Coronary artery (tissue), 2 donors: ENCODE data around the gene RADIL.

ENCODE experiments used
- DNase-seq: peaks from one replicate; pipeline ENCODE4 v3.0.0-alpha.2; 2017; ENCODE audit warnings: low spot score
- H3K27ac ChIP-seq, 2 donors: fragments of 200-600 bp; sonication (generic); one replicate each; pipeline ENCODE4 v1.5.1; 2016 to 2019
- H3K4me3 ChIP-seq: fragments of 200-600 bp; sonication (generic); 2 replicates; pipeline ENCODE4 v1.5.1; 2016; ENCODE audit warnings: mild to moderate bottlenecking, moderate library complexity
- TF ChIP-seq, protein P1 (sequence below): fragments of 200-600 bp; sonication (generic); IDR thresholded peaks from one replicate; pipeline ENCODE4 v1.5.1; 2019; ENCODE audit warnings: antibody characterized with exemption

The RADIL gene

DNA sequence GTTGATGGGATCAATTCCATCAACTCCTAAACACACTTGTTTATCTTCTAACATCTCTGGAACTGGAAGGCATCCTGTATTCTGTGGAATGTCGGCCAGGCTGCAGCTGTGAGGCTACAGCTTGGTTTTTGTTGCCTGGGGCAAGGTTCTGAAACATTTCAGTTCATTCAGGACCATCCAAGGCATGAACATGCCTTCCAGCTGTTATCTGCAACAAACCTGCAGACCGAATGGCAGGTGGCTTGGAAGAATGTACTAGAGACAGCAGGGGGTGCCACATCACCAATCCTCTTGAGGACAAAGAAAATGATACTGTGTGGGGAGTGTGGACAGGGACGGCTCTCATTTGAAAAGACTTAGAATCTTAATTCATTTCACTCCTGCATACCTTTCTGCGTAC, 34.1 kb downstream of the RADIL start:
- DNase-seq: no peak
- no peak overlapping the region for H3K27ac ChIP-seq
- TF ChIP-seq, protein P1, sequence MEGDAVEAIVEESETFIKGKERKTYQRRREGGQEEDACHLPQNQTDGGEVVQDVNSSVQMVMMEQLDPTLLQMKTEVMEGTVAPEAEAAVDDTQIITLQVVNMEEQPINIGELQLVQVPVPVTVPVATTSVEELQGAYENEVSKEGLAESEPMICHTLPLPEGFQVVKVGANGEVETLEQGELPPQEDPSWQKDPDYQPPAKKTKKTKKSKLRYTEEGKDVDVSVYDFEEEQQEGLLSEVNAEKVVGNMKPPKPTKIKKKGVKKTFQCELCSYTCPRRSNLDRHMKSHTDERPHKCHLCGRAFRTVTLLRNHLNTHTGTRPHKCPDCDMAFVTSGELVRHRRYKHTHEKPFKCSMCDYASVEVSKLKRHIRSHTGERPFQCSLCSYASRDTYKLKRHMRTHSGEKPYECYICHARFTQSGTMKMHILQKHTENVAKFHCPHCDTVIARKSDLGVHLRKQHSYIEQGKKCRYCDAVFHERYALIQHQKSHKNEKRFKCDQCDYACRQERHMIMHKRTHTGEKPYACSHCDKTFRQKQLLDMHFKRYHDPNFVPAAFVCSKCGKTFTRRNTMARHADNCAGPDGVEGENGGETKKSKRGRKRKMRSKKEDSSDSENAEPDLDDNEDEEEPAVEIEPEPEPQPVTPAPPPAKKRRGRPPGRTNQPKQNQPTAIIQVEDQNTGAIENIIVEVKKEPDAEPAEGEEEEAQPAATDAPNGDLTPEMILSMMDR: no peak
- H3K4me3 ChIP-seq: no peak overlapping the region

DNA sequence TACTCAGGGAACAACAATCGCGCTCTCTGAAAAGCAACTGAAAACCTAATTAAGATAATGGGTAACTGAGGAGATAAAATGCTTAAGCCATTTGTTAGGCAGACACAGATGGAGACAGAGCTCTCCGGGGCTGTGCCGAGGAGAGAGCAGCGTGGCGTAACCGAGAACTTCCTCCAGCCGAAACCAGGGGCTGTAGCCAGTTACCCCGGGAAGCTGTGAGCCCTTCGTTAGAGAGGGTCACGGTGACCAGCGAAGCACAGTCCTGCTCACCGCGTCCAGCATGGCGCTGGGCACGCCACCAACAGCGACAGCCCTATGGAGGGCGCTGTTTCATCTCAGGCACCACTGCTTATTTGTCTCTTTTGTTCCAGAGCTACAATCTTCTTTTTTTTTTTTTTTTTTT, 37.8 kb downstream of the RADIL start:
- peak overlapping the region; percentile 33 for H3K4me3 ChIP-seq
- DNase-seq: peak; percentile 70
- TF ChIP-seq, protein P1: no peak
- no peak overlapping the region for H3K27ac ChIP-seq

DNA sequence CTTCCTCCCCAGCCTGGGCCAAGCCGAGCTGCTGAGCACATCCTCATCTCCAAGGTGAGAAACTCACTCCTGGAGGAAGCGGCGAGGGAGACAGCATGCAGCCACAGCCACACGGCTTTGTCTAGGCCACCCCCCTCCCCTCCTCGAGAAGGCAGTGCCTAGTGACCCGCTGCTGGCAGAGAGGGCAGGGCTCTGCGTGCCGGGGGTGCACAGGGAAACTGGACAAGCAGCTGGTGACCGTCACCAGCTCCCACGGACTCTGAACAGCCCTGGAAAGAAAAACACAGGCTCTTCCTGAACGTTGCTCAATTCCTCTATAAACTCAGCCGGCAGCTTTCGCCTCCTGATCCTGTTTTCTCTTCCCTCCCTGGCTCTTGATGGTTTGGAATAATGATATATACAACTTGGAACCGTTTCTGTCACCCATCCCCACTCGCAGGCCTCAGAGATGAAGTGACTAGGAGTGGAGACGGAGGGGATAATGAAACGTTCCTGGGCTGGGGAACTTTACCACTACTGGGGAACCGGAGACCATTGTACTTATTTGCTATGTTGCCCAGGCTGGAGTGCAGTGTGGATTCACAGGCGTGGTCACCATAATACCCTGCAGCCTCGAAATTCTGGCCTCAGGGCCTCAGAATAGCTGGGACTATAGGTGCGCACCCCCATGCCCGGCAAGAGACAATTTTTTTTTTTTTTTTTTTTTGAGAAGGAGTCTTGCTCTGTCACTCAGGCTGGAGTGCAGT, 41.0 kb downstream of the RADIL start:
- H3K4me3 ChIP-seq: peak overlapping the region; percentile 3
- peak; percentile 72 for DNase-seq
- TF ChIP-seq, protein P1: no peak
- H3K27ac ChIP-seq: peak overlapping the region; percentile 11 to 20

GRCh38 chr7:4841836-4842235, 41.7 kb downstream of the RADIL start:
- H3K27ac ChIP-seq: peak overlapping the region in 1 of 2 donors; percentile 20
- peak; percentile 43 for DNase-seq

GRCh38 chr7:4841007-4841784, 42.3 kb downstream of the RADIL start:
- TF ChIP-seq, protein P1: no peak
- H3K4me3 ChIP-seq: no peak overlapping the region
- no peak overlapping the region for H3K27ac ChIP-seq
- peak; percentile 52 for DNase-seq

More at GRCh38 chr7:4841836-4842235, 41.7 kb downstream of the RADIL start:
- TF ChIP-seq, protein P1: no peak
- no peak overlapping the region for H3K4me3 ChIP-seq

DNA sequence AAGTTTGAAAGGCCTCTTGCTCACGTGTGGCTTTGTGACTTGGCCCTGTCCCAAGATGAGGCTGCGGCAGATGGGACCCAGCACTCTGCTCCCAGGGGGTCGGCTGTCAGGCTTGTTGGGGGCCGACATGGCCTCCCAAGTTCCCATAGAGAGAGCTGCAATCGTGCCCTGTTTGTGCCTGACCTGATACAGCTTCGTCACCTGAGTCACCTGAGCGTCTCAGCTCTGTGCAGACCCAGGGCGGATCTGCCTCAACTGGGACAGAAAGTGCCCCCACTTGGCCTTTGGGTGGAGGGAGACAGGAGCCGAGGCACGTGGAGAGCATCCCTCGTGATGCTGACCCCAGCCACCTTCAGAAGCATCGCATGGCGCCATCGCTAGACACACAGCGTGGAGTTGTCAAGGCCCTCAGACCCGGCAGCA, 43.4 kb downstream of the RADIL start:
- TF ChIP-seq, protein P1: no peak
- peak; percentile 26 for DNase-seq
- H3K4me3 ChIP-seq: no peak overlapping the region

More for the DNA sequence above, 43.4 kb downstream of the RADIL start:
- no peak overlapping the region for H3K27ac ChIP-seq
